HEK293 (cell line): ENCODE results near the gene VAT1L.

Experiments used
- CTCF ChIA-PET: fragments of 350-600 bp; formaldehyde crosslinking; extraction: SDS; loops from one replicate; lab custom pipeline; 2021; ENCODE audit warnings: antibody characterized with exemption; lab: Yijun Ruan, JAX
- POLR2A ChIA-PET: fragments of 300-600 bp; formaldehyde crosslinking; extraction: SDS; loops from one replicate; lab custom pipeline; 2020; ENCODE audit warnings: antibody characterized with exemption, inconsistent platforms; lab: Yijun Ruan, JAX
- H3K27ac ChIP-seq: fragments of 200-500 bp; sonication (Bioruptor generic); 2 replicates; pipeline ENCODE4 v1.5.1; 2014; ENCODE audit warnings: low read depth, low read length, control low read depth, inconsistent platforms; ENCODE audit errors: extremely low read depth
- H3K36me3 ChIP-seq, 2 experiments: fragments of 200-500 bp in 1 of 2; sonication (Bioruptor generic) in 1 of 2; 1 replicate in 1 of 2; 2 replicates in 1 of 2; pipeline ENCODE4 v1.5.1; 2014 to 2017; ENCODE audit warnings: inconsistent platforms in 2 of 2, low read length in 2 of 2; ENCODE audit not compliant: control insufficient read depth in 2 of 2, insufficient read depth in 1 of 2
- H3K4me1 ChIP-seq: fragments of 200-500 bp; sonication (Bioruptor generic); 2 replicates; pipeline ENCODE4 v1.5.1; 2014; ENCODE audit warnings: mild to moderate bottlenecking, low read length, inconsistent platforms; ENCODE audit not compliant: control insufficient read depth, insufficient read depth
- H3K4me3 ChIP-seq: 2 replicates; pipeline ENCODE4 v1.5.1; 2011; ENCODE audit warnings: low read depth, mild to moderate bottlenecking, control low read depth, low read length, moderate library complexity
- H3K9me3 ChIP-seq: fragments of 200-500 bp; sonication (Bioruptor generic); 2 replicates; pipeline ENCODE4 v1.5.1; 2014; ENCODE audit warnings: low read depth, low read length, inconsistent platforms; ENCODE audit not compliant: control insufficient read depth, insufficient read depth
- AEBP2 ChIP-seq: fragments of 450-650 bp; formaldehyde crosslinking; IDR thresholded peaks from 2 replicates; pipeline ENCODE4 v1.5.1; 2016; ENCODE audit warnings: missing biosample characterization, missing genetic modification characterization, borderline replicate concordance
- HIC1 ChIP-seq: fragments of 450-650 bp; formaldehyde crosslinking; IDR thresholded peaks from 2 replicates; pipeline ENCODE4 v1.5.1; 2016; ENCODE audit warnings: missing biosample characterization, missing genetic modification characterization
- HOXD13 ChIP-seq: sonication (generic); formaldehyde crosslinking; IDR thresholded peaks from 2 replicates; pipeline ENCODE4 v1.8.0; 2022; ENCODE audit warnings: missing genetic modification reagents, borderline replicate concordance
- MZF1 ChIP-seq: fragments of 450-650 bp; formaldehyde crosslinking; IDR thresholded peaks from 2 replicates; pipeline ENCODE4 v1.5.1; 2017; ENCODE audit warnings: missing biosample characterization, missing genetic modification characterization, borderline replicate concordance
- OSR2 ChIP-seq: fragments of 450-650 bp; formaldehyde crosslinking; IDR thresholded peaks from 2 replicates; pipeline ENCODE4 v1.5.1; 2016; ENCODE audit warnings: missing biosample characterization, missing genetic modification characterization
- OVOL3 ChIP-seq: fragments of 450-650 bp; formaldehyde crosslinking; IDR thresholded peaks from 2 replicates; pipeline ENCODE4 v1.5.1; 2016; ENCODE audit warnings: missing biosample characterization, missing genetic modification characterization
- PRDM10 ChIP-seq: fragments of 450-650 bp; formaldehyde crosslinking; IDR thresholded peaks from 2 replicates; pipeline ENCODE4 v1.5.1; 2016; ENCODE audit warnings: missing biosample characterization, missing genetic modification characterization
- REST ChIP-seq: fragments of 450-650 bp; formaldehyde crosslinking; IDR thresholded peaks from 2 replicates; pipeline ENCODE4 v1.5.1; 2016; ENCODE audit warnings: missing biosample characterization, missing genetic modification characterization
- ZBTB21 ChIP-seq: fragments of 450-650 bp; formaldehyde crosslinking; IDR thresholded peaks from 2 replicates; pipeline ENCODE4 v1.5.1; 2017; ENCODE audit warnings: missing biosample characterization, missing genetic modification characterization
- ZBTB8A ChIP-seq: fragments of 450-650 bp; formaldehyde crosslinking; IDR thresholded peaks from 2 replicates; pipeline ENCODE4 v1.5.1; 2016; ENCODE audit warnings: missing biosample characterization, missing genetic modification characterization
- ZNF157 ChIP-seq: fragments of 450-650 bp; formaldehyde crosslinking; IDR thresholded peaks from 2 replicates; pipeline ENCODE4 v1.5.1; 2016; ENCODE audit warnings: missing biosample characterization, missing genetic modification characterization
- ZNF223 ChIP-seq: fragments of 450-650 bp; formaldehyde crosslinking; IDR thresholded peaks from 2 replicates; pipeline ENCODE4 v1.5.1; 2016; ENCODE audit warnings: missing biosample characterization, missing genetic modification characterization
- ZNF239 ChIP-seq: fragments of 450-650 bp; formaldehyde crosslinking; IDR thresholded peaks from 2 replicates; pipeline ENCODE4 v1.5.1; 2016; ENCODE audit warnings: missing biosample characterization, missing genetic modification characterization
- ZNF266 ChIP-seq: fragments of 450-650 bp; formaldehyde crosslinking; IDR thresholded peaks from 2 replicates; pipeline ENCODE4 v1.5.1; 2016; ENCODE audit warnings: missing biosample characterization, missing genetic modification characterization, low read depth
- ZNF274 ChIP-seq, 2 experiments: fragments of 200-500 bp in 1 of 2; fragments of 450-650 bp in 1 of 2; sonication (Bioruptor generic) in 1 of 2; formaldehyde crosslinking in 1 of 2; IDR thresholded peaks; 2 replicates each; pipeline versions ENCODE4 v1.5.1 to v1.6.1; 2014 to 2016; ENCODE audit warnings: borderline replicate concordance in 1 of 2, inconsistent platforms in 1 of 2, low read length in 1 of 2, missing biosample characterization in 1 of 2, missing genetic modification characterization in 1 of 2
- ZNF302 ChIP-seq: fragments of 450-650 bp; formaldehyde crosslinking; IDR thresholded peaks from 2 replicates; pipeline ENCODE4 v1.5.1; 2016; ENCODE audit warnings: missing biosample characterization, missing genetic modification characterization, low read depth
- ZNF335 ChIP-seq: fragments of 450-650 bp; formaldehyde crosslinking; conservative IDR thresholded peaks from 2 replicates; pipeline ENCODE4 v1.5.1; 2016; ENCODE audit warnings: missing biosample characterization, missing genetic modification characterization
- ZNF488 ChIP-seq: fragments of 450-650 bp; formaldehyde crosslinking; IDR thresholded peaks from 2 replicates; pipeline ENCODE4 v1.5.1; 2016; ENCODE audit warnings: missing biosample characterization, missing genetic modification characterization
- ZNF558 ChIP-seq: fragments of 450-650 bp; formaldehyde crosslinking; IDR thresholded peaks from 2 replicates; pipeline ENCODE4 v1.5.1; 2016; ENCODE audit warnings: missing biosample characterization, missing genetic modification characterization
- ZNF837 ChIP-seq: fragments of 450-650 bp; formaldehyde crosslinking; IDR thresholded peaks from 2 replicates; pipeline ENCODE4 v1.5.1; 2016; ENCODE audit warnings: missing biosample characterization, missing genetic modification characterization
- ZNF843 ChIP-seq: fragments of 450-650 bp; formaldehyde crosslinking; IDR thresholded peaks from 2 replicates; pipeline ENCODE4 v1.5.1; 2016; ENCODE audit warnings: missing biosample characterization, missing genetic modification characterization

Gene VAT1L

GRCh38 chr16:77786186-77786847 lies 2.0 kb upstream of the VAT1L start:
- ChIA-PET CTCF (interaction anchor here (0.5 to 1.6 kb wide), 5 partner anchors 12 to 158 kb away, joined by 3 to 6 read pairs (median 3); no protein-coding TSS in a partner anchor), POLR2A (no interaction called here)
- H3K4me3 ChIP-seq = no peak overlapping the region
- H3K4me1 ChIP-seq = peaks cover 9% of the 10 kb centered on the region
- H3K27ac ChIP-seq = no peak overlapping the region
- TF ChIP-seq ZNF239 (tag by site-specific recombination) = no peak
- TF ChIP-seq ZBTB21 (tag by site-specific recombination) = no peak
- TF ChIP-seq ZNF274 (IDR thresholded peaks at IDR 0.05; ENCODE audit: low read length) = no peak
- TF ChIP-seq ZNF274 (tag by site-specific recombination; IDR thresholded peaks at IDR 0.05; ENCODE audit: borderline replicate concordance) = no peak
- peak; percentile 44; the same call in 1 of the 2 replicates for TF ChIP-seq ZNF335 (tag by site-specific recombination)
- 0 out of 2 replicates have a peak, but pooled peaks have one; percentile 50 for TF ChIP-seq OVOL3 (tag by site-specific recombination)
- no peak for TF ChIP-seq PRDM10 (tag by site-specific recombination)
- no peak for TF ChIP-seq MZF1 (tag by site-specific recombination)
- TF ChIP-seq HIC1 = no peak
- TF ChIP-seq ZNF843 (tag by site-specific recombination) = peak; percentile 52
- 0 out of 2 replicates have a peak, but pooled peaks have one; percentile 22 for TF ChIP-seq ZBTB8A (tag by site-specific recombination)
- TF ChIP-seq ZNF837 (tag by site-specific recombination) = no peak
- TF ChIP-seq OSR2 (tag by site-specific recombination) = 0 out of 2 replicates have a peak, but pooled peaks have one; percentile 16
- no peak for TF ChIP-seq HOXD13 (CRISPR knock-in tag)
- no peak for TF ChIP-seq ZNF266 (tag by site-specific recombination)
- no peak for TF ChIP-seq ZNF157
- H3K36me3 ChIP-seq = no peaks in the 10 kb centered on the region
- no peaks in the 10 kb centered on the region for H3K9me3 ChIP-seq

- ChIA-PET CTCF (interaction anchor here (0.6 kb wide), 1 partner anchor 49 kb away, joined by 3 read pairs; no protein-coding TSS in a partner anchor), POLR2A (no interaction called here)
- Histone ChIP-seq H3K4me1 (peaks cover 9% of the 10 kb centered on the region), H3K9me3 (no peaks in the 10 kb centered on the region), H3K27ac (no peak overlapping the region), H3K4me3 (no peak overlapping the region), H3K36me3 (no peaks in the 10 kb centered on the region)
- no peak for TF ChIP-seq ZNF488 (tag by site-specific recombination)
- no peak for TF ChIP-seq ZNF558
- TF ChIP-seq ZNF223 (tag by site-specific recombination) = no peak
- no peak for TF ChIP-seq ZNF302 (tag by site-specific recombination)
- no peak for TF ChIP-seq AEBP2 (tag by site-specific recombination)
- TF ChIP-seq REST (tag by site-specific recombination) = no peak
Measured at GRCh38 chr16:77787452-77787851, 912 bp upstream of the VAT1L start.
